SK-N-SH treated with all-trans-retinoic acid at 6 μM for 48 hours (cell line): Measurements from ENCODE around the gene UGT1A8.

Experiments
- CSDC2 ChIP-seq: fragments of 250-450 bp; sonication (Bioruptor Pico); IDR thresholded peaks from 2 replicates; pipeline ENCODE4 v1.5.0; 2020; ENCODE audit warnings: mild to moderate bottlenecking, moderate library complexity
- ESRRG ChIP-seq: fragments of 250-450 bp; sonication (Bioruptor Pico); IDR thresholded peaks from 2 replicates; pipeline ENCODE4 v1.6.1; 2021; ENCODE audit warnings: mild to moderate bottlenecking
- GLIS3 ChIP-seq: fragments of 250-450 bp; sonication (Bioruptor Pico); IDR thresholded peaks from 2 replicates; pipeline ENCODE4 v1.5.0; 2020; ENCODE audit warnings: mild to moderate bottlenecking, moderate library complexity
- PPARA ChIP-seq: fragments of 250-450 bp; sonication (Bioruptor Pico); IDR thresholded peaks from 2 replicates; pipeline ENCODE4 v1.5.0; 2020; ENCODE audit warnings: mild to moderate bottlenecking, borderline replicate concordance
- ZC3H10 ChIP-seq: fragments of 250-450 bp; sonication (Bioruptor Pico); IDR thresholded peaks from 2 replicates; pipeline ENCODE4 v1.5.1; 2021; ENCODE audit warnings: mild to moderate bottlenecking, moderate library complexity
- ZFP3 ChIP-seq: fragments of 250-450 bp; sonication (Bioruptor Pico); IDR thresholded peaks from 2 replicates; pipeline ENCODE4 v1.5.0; 2020; ENCODE audit warnings: mild to moderate bottlenecking, moderate library complexity
- ZFP30 ChIP-seq: fragments of 450-650 bp; formaldehyde crosslinking; IDR thresholded peaks from 2 replicates; pipeline ENCODE4 v1.5.0; 2022; ENCODE audit warnings: mild to moderate bottlenecking, moderate library complexity
- ZNF8 ChIP-seq: fragments of 450-650 bp; formaldehyde crosslinking; IDR thresholded peaks from 2 replicates; pipeline ENCODE4 v1.5.0; 2020; ENCODE audit warnings: mild to moderate bottlenecking, moderate library complexity
- TF ChIP-seq, protein P1 (sequence below): fragments of 250-450 bp; sonication (Bioruptor Pico); IDR thresholded peaks from 2 replicates; pipeline ENCODE4 v1.8.0; 2020; ENCODE audit warnings: mild to moderate bottlenecking, moderate library complexity, borderline replicate concordance
- TF ChIP-seq, protein P2 (sequence below): fragments of 250-450 bp; sonication (Bioruptor Pico); IDR thresholded peaks from 2 replicates; pipeline ENCODE4 v1.5.1; 2020; ENCODE audit warnings: low read depth, mild to moderate bottlenecking, moderate library complexity

GRCh38 chr2:233766416-233766815 is 149.0 kb downstream of the UGT1A8 start:
- TF ChIP-seq ZNF8 (no peak), CSDC2 (CRISPR knock-in tag) (no peak), ZFP3 (CRISPR knock-in tag) (no peak), ZC3H10 (CRISPR knock-in tag) (no peak), GLIS3 (CRISPR knock-in tag) (no peak), ESRRG (no peak), ZFP30 (CRISPR knock-in tag) (no peak), PPARA (CRISPR knock-in tag) (no peak)
- TF ChIP-seq, protein P1, sequence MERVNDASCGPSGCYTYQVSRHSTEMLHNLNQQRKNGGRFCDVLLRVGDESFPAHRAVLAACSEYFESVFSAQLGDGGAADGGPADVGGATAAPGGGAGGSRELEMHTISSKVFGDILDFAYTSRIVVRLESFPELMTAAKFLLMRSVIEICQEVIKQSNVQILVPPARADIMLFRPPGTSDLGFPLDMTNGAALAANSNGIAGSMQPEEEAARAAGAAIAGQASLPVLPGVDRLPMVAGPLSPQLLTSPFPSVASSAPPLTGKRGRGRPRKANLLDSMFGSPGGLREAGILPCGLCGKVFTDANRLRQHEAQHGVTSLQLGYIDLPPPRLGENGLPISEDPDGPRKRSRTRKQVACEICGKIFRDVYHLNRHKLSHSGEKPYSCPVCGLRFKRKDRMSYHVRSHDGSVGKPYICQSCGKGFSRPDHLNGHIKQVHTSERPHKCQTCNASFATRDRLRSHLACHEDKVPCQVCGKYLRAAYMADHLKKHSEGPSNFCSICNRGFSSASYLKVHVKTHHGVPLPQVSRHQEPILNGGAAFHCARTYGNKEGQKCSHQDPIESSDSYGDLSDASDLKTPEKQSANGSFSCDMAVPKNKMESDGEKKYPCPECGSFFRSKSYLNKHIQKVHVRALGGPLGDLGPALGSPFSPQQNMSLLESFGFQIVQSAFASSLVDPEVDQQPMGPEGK (CRISPR knock-in tag), result no peak
- TF ChIP-seq, protein P2, sequence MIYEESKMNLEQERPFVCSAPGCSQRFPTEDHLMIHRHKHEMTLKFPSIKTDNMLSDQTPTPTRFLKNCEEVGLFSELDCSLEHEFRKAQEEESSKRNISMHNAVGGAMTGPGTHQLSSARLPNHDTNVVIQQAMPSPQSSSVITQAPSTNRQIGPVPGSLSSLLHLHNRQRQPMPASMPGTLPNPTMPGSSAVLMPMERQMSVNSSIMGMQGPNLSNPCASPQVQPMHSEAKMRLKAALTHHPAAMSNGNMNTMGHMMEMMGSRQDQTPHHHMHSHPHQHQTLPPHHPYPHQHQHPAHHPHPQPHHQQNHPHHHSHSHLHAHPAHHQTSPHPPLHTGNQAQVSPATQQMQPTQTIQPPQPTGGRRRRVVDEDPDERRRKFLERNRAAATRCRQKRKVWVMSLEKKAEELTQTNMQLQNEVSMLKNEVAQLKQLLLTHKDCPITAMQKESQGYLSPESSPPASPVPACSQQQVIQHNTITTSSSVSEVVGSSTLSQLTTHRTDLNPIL, result no peak
